Colon (tissue), 2 donors: ENCODE measurements around the gene CDH12.
"Not testable (repeated sequence)": the region's sequence is repeated elsewhere in the genome, so short reads cannot be mapped to it uniquely, and the experiment has no call there.

Experiments used
- FAIRE-seq: peaks from 2 replicates; lab custom pipeline; 2012; peaks lifted over from hg19 to GRCh38; lab: Jason Lieb, UNC
- donor health status: control.
- donor health status: control.

CDH12 gene

GRCh38 chr5:22560147-22560546 is 293.0 kb downstream of the CDH12 start:
- no peak for FAIRE-seq

- FAIRE-seq, result no peak
Observed at GRCh38 chr5:22557251-22557650, 295.9 kb downstream of the CDH12 start.

GRCh38 chr5:22554475-22554874 is 298.7 kb downstream of the CDH12 start:
- no peak for FAIRE-seq

- no peak for FAIRE-seq
Observed at GRCh38 chr5:22549876-22550671, 303.1 kb downstream of the CDH12 start.

GRCh38 chr5:22542340-22542739 is 310.8 kb downstream of the CDH12 start:
- no peak for FAIRE-seq

- FAIRE-seq, result no peak
Observed at GRCh38 chr5:22541037-22541436, 312.1 kb downstream of the CDH12 start.

- FAIRE-seq, result no peak
Observed at GRCh38 chr5:22539762-22540161, 313.4 kb downstream of the CDH12 start.

- FAIRE-seq, result no peak
Observed at GRCh38 chr5:22531986-22532385, 321.2 kb downstream of the CDH12 start.

GRCh38 chr5:22521521-22521920 is 331.6 kb downstream of the CDH12 start:
- no peak for FAIRE-seq

- FAIRE-seq, result not testable (repeated sequence)
Observed at GRCh38 chr5:22516497-22516896, 336.6 kb downstream of the CDH12 start.

- FAIRE-seq, result no peak
Observed at GRCh38 chr5:22514231-22514630, 338.9 kb downstream of the CDH12 start.

- FAIRE-seq, result no peak
Observed at GRCh38 chr5:22505891-22506290, 347.3 kb downstream of the CDH12 start.

- FAIRE-seq, result no peak
Observed at GRCh38 chr5:22504411-22504810, 348.7 kb downstream of the CDH12 start.

GRCh38 chr5:22500556-22500955 is 352.6 kb downstream of the CDH12 start:
- FAIRE-seq, result no peak

GRCh38 chr5:22496666-22497065 is 356.5 kb downstream of the CDH12 start:
- FAIRE-seq, result no peak

GRCh38 chr5:22495016-22495720 is 358.0 kb downstream of the CDH12 start:
- FAIRE-seq, result no peak

- FAIRE-seq, result no peak
Observed at GRCh38 chr5:22488427-22488826, 364.7 kb downstream of the CDH12 start.

- no peak for FAIRE-seq
Observed at GRCh38 chr5:22480305-22480704, 372.8 kb downstream of the CDH12 start.

GRCh38 chr5:22473886-22474285 is 379.3 kb downstream of the CDH12 start:
- FAIRE-seq, result no peak

- no peak for FAIRE-seq
Observed at GRCh38 chr5:22471154-22471553, 382.0 kb downstream of the CDH12 start.

- FAIRE-seq, result no peak
Observed at GRCh38 chr5:22470408-22470807, 382.7 kb downstream of the CDH12 start.

- FAIRE-seq, result no peak
Observed at GRCh38 chr5:22465616-22466015, 387.5 kb downstream of the CDH12 start.

- FAIRE-seq, result no peak
Observed at GRCh38 chr5:22465177-22465576, 388.0 kb downstream of the CDH12 start.

GRCh38 chr5:22460189-22460588 is 393.0 kb downstream of the CDH12 start:
- no peak for FAIRE-seq
